BE2C (cell line): Measurements from ENCODE around the gene LIPC.

Experiments used
- DNase-seq: peaks from one replicate; pipeline ENCODE4 v3.0.0-alpha.2; 2020
- H3K27me3 ChIP-seq: fragments of 250-450 bp; sonication (Bioruptor Pico); 2 replicates; pipeline ENCODE4 v1.5.1; 2020; ENCODE audit warnings: mild to moderate bottlenecking
- H3K36me3 ChIP-seq: fragments of 250-450 bp; sonication (Bioruptor Pico); 2 replicates; pipeline ENCODE4 v1.5.1; 2020; ENCODE audit warnings: mild to moderate bottlenecking
- H3K4me1 ChIP-seq: fragments of 250-450 bp; sonication (Bioruptor Pico); 2 replicates; pipeline ENCODE4 v1.5.1; 2020
- H3K4me3 ChIP-seq: 2 replicates; pipeline ENCODE4 v1.5.1; 2011; ENCODE audit warnings: low read depth, low read length
- H3K9me3 ChIP-seq: fragments of 250-450 bp; sonication (Bioruptor Pico); 2 replicates; pipeline ENCODE4 v1.5.1; 2020
- TF ChIP-seq, protein P1 (sequence below): IDR thresholded peaks from 2 replicates; pipeline ENCODE4 v1.5.1; 2012; ENCODE audit warnings: mild to moderate bottlenecking, low read depth, low read length

Gene LIPC

DNA sequence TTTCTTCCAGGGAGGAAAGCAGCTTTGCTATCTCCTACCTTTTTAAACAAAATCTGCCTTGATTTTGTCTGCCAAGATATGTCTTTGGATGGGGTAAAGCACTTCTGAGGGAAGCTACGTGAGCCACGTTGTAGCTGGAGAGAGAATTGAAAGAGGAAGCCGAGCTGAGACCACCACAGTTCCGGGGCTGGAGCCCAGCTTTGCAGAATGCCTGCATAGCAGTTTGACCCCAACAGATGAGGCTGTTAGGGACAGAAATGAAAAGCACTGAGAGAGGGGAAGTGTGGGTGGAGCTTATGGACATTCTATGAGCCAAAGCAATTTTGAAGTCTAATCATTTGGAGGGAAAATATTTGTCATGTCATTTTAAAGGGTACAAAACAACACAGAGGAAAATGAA lies 45.4 kb downstream of the LIPC start:
- no peak overlapping the region for H3K4me3 ChIP-seq
- no peaks in the 10 kb centered on the region for H3K9me3 ChIP-seq
- DNase-seq = no peak
- no peaks in the 10 kb centered on the region for H3K27me3 ChIP-seq
- TF ChIP-seq, protein P1, sequence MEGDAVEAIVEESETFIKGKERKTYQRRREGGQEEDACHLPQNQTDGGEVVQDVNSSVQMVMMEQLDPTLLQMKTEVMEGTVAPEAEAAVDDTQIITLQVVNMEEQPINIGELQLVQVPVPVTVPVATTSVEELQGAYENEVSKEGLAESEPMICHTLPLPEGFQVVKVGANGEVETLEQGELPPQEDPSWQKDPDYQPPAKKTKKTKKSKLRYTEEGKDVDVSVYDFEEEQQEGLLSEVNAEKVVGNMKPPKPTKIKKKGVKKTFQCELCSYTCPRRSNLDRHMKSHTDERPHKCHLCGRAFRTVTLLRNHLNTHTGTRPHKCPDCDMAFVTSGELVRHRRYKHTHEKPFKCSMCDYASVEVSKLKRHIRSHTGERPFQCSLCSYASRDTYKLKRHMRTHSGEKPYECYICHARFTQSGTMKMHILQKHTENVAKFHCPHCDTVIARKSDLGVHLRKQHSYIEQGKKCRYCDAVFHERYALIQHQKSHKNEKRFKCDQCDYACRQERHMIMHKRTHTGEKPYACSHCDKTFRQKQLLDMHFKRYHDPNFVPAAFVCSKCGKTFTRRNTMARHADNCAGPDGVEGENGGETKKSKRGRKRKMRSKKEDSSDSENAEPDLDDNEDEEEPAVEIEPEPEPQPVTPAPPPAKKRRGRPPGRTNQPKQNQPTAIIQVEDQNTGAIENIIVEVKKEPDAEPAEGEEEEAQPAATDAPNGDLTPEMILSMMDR = no peak
- H3K4me1 ChIP-seq = no peaks in the 10 kb centered on the region
- H3K36me3 ChIP-seq = no peaks in the 10 kb centered on the region

DNA sequence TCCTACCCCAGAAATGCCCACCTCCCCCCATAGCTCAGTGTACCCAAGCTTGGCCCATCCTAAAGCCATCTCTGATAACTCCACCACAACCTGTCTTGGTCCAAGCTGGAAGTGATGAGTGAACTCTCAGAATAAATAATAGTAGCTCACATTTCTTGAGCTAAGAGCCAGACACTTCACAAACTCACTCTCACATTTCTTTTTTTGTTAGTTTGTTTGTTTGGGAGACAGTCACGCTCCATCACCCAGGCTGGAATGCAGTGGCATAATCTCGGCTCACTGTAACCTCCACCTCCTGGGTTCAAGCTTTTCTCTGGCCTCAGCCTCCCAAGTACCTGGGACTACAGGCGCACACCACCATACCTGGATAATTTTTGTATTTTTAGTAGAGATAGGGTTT lies 46.2 kb downstream of the LIPC start:
- no peaks in the 10 kb centered on the region for H3K4me1 ChIP-seq
- no peaks in the 10 kb centered on the region for H3K9me3 ChIP-seq
- H3K4me3 ChIP-seq = no peak overlapping the region
- H3K27me3 ChIP-seq = no peaks in the 10 kb centered on the region
- TF ChIP-seq, protein P1 = no peak
- no peaks in the 10 kb centered on the region for H3K36me3 ChIP-seq
- DNase-seq = no peak

DNA sequence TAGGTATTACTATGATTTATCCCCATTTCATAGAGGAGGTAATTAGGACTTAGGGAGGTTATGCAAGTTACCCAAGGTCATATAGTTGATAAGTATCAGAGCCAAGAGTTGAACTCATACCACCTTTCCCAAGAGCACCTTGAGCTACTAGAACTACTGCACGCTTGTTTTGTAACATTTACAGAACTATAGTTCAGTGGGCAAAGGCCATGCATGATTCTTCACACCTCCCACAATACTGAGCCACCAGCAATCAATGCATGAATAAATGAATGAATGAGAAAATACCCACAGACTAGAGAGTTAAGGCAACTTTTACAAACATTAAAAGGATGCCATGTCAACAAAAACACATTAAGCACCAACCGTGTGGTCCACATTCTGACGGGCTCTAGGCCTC lies 46.8 kb downstream of the LIPC start:
- TF ChIP-seq, protein P1 = no peak
- Histone ChIP-seq H3K9me3 (no peaks in the 10 kb centered on the region), H3K36me3 (no peaks in the 10 kb centered on the region), H3K4me1 (no peaks in the 10 kb centered on the region), H3K27me3 (no peaks in the 10 kb centered on the region), H3K4me3 (no peak overlapping the region)
- DNase-seq = no peak

DNA sequence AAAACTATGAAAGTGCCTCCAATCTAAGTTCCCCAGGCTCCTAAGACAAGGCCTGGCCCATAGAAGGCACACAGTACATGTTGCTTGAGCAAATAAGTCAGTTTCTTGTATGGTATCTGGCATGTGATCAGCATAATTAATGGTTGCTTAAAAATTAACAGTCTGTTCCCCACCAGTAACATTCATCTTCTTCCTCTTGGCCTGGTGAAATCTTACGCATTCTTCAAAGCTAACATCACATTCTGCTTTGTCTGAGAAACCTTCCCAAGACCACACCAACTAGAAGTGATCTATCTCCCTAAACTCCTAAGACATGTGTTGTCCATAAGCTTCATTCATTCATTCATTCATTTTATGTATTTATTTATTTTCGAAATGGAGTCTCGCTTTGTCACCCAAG lies 48.1 kb downstream of the LIPC start:
- H3K36me3 ChIP-seq = no peaks in the 10 kb centered on the region
- H3K9me3 ChIP-seq = no peaks in the 10 kb centered on the region
- no peak for DNase-seq
- no peaks in the 10 kb centered on the region for H3K27me3 ChIP-seq
- no peaks in the 10 kb centered on the region for H3K4me1 ChIP-seq
- H3K4me3 ChIP-seq = no peak overlapping the region
- TF ChIP-seq, protein P1 = no peak

DNA sequence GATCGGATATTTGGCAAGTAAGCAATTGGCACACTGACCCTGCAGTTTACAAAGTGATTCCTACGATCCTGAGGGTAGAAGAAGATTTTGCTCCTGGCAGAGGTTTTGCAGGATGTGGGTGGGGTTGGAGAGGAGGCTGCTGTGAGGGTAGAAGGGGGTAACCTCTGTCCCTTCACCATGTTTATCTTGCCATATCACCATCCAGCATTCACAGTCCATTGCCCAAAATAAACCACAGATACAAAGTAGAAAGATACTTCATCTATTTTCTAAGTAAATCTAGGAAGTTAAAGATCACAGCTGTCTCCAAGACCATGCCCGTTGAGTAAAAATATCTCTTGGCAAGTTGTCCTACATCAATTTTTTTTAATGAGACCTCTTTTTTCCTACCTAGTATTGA lies 51.6 kb downstream of the LIPC start:
- Histone ChIP-seq H3K36me3 (no peaks in the 10 kb centered on the region), H3K9me3 (no peaks in the 10 kb centered on the region), H3K27me3 (no peaks in the 10 kb centered on the region), H3K4me1 (no peaks in the 10 kb centered on the region), H3K4me3 (no peak overlapping the region)
- TF ChIP-seq, protein P1 = no peak
- DNase-seq = no peak

DNA sequence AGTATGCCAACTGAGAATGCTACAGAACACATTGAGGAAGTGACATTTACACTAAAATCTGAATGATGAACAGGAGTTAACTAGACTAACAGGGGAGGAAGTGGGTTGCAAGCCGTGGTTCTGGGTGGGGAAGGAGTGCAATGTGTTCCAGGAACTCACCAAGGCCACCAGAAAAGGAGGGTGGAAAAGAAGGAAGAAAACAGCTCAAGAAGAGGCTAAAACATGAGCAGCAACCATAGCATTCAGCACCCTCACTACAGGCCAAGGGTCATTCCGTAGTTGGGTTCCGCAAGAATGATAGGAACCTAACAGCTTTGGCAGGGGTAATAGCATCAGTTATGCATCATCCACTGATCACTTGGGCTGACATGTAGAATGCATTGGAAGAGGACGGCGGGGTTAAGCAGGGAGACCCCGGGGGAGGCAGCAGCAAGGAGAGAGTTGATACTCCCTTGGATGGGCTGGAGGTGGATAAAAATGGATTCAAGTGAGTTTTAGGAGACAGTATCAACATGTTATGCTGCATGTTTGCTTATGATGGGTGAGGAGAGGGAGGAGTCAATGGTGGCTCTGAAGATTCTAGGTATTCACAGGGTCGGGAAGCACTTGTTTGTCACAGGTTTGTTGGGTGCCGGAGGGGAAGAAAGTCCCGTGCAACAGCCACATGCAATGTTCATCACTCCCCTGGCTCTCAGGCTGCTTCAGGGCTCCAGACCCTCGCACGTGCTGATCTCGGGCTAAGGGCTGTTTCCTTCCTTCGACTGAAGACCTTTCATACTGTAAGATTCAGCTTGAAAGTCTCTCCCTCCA lies 53.2 kb downstream of the LIPC start:
- Histone ChIP-seq H3K4me3 (no peak overlapping the region), H3K27me3 (no peaks in the 10 kb centered on the region), H3K4me1 (no peaks in the 10 kb centered on the region), H3K9me3 (no peaks in the 10 kb centered on the region), H3K36me3 (no peaks in the 10 kb centered on the region)
- TF ChIP-seq, protein P1 = no peak
- DNase-seq = no peak
